ENCODE data around the gene ECHS1.

- TF ChIP-seq EZH2 (IDR thresholded peaks at IDR 0.05; ENCODE audit: borderline replicate concordance, low read length) (no peak), CTCF (IDR thresholded peaks at IDR 0.05; ENCODE audit: low read length) (no peak)
Measured at GRCh38 chr10:133316732-133317131, 56.4 kb downstream of the ECHS1 start.
